C4-2B (cell line): ENCODE measurements around the gene NCKAP5.

Experiments used
- CTCF ChIP-seq: fragments of 450-650 bp; conservative IDR thresholded peaks from 2 replicates; pipeline ENCODE4 v1.5.1; 2017; ENCODE audit warnings: mild to moderate bottlenecking
- ZFX ChIP-seq: fragments of 450-650 bp; IDR thresholded peaks from 2 replicates; pipeline ENCODE4 v1.6.1; 2017

GRCh38 chr2:133044556-133044955 lies 523.7 kb downstream of the NCKAP5 start:
- no peak for TF ChIP-seq CTCF
- no peak for TF ChIP-seq ZFX
